Measurements from ENCODE around the gene PGAP1.

- TF ChIP-seq TCF12 (IDR thresholded peaks at IDR 0.05): no peak
- TF ChIP-seq, protein P1, sequence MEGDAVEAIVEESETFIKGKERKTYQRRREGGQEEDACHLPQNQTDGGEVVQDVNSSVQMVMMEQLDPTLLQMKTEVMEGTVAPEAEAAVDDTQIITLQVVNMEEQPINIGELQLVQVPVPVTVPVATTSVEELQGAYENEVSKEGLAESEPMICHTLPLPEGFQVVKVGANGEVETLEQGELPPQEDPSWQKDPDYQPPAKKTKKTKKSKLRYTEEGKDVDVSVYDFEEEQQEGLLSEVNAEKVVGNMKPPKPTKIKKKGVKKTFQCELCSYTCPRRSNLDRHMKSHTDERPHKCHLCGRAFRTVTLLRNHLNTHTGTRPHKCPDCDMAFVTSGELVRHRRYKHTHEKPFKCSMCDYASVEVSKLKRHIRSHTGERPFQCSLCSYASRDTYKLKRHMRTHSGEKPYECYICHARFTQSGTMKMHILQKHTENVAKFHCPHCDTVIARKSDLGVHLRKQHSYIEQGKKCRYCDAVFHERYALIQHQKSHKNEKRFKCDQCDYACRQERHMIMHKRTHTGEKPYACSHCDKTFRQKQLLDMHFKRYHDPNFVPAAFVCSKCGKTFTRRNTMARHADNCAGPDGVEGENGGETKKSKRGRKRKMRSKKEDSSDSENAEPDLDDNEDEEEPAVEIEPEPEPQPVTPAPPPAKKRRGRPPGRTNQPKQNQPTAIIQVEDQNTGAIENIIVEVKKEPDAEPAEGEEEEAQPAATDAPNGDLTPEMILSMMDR (IDR thresholded peaks at IDR 0.05): no peak
- TF ChIP-seq SMC3 (IDR thresholded peaks at IDR 0.05; ENCODE audit: low read depth, low read length): no peak
Measured at GRCh38 chr2:196917802-196918201, 8.7 kb downstream of the PGAP1 start.
